ENCODE data around the gene PHKG2. TPM values are rescaled to one million over a fixed set of nuclear protein-coding genes. Genes with fewer than 3 reads are reported as not detected.

PHKG2 gene
- total RNA-seq, 1 donor from 2014 or later, result 53.2 TPM

- no peak for TF ChIP-seq CTCF (IDR thresholded peaks at IDR 0.05; ENCODE audit: unreplicated experiment)
- no peaks in the 10 kb centered on the region for H3K27me3 Mint-ChIP-seq (ENCODE audit: low read depth)
- peak overlapping the region; percentile 91 for H3K4me3 Mint-ChIP-seq
- peak overlapping the region; percentile 97 for H3K27ac Mint-ChIP-seq
- H3K9me3 Mint-ChIP-seq, result no peaks in the 10 kb centered on the region
- DNase-seq (ENCODE audit: low spot score in 2 of 2, unreplicated experiment in 2 of 2), result no peak
- H3K36me3 Mint-ChIP-seq, result peaks cover 16% of the 10 kb centered on the region
- H3K4me1 Mint-ChIP-seq, result peaks cover 22% of the 10 kb centered on the region
Observed at GRCh38 chr16:30762991-30763725, 14.9 kb downstream of the PHKG2 start.

DNA sequence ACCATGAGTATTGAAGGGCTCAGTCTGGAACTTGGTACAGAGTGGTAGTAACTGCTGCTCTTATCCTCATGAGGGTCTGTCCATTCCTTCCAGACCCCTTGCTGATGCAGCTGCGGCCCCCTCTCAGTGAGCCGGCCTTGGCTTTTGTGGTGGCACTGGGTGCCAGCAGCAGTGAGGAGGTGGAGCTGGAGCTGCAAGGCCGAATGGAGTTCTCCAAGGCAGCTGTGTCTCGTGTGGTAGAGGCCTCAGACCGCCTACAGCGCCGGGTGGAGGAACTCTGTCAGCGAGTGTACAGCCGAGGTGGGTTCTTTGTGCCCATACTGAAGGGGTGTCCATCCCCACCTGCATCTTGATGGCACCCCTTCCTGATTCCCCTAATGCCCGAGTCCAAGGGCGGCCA is 15.9 kb downstream of the PHKG2 start:
- no peaks in the 10 kb centered on the region for H3K9me3 Mint-ChIP-seq

GRCh38 chr16:30764816-30765465 is 16.7 kb downstream of the PHKG2 start:
- Mint-ChIP-seq H3K36me3 (peaks cover 19% of the 10 kb centered on the region), H3K9me3 (no peaks in the 10 kb centered on the region), H3K4me3 (no peak overlapping the region), H3K27me3 (ENCODE audit: low read depth) (no peaks in the 10 kb centered on the region), H3K27ac (no peak overlapping the region), H3K4me1 (peaks cover 22% of the 10 kb centered on the region)
- no peak for DNase-seq (ENCODE audit: low spot score in 2 of 2, unreplicated experiment in 2 of 2)
- no peak for TF ChIP-seq CTCF (IDR thresholded peaks at IDR 0.05; ENCODE audit: unreplicated experiment)

More for the DNA sequence above, 15.9 kb downstream of the PHKG2 start:
- Mint-ChIP-seq H3K27me3 (ENCODE audit: low read depth) (no peaks in the 10 kb centered on the region), H3K27ac (no peak overlapping the region), H3K4me3 (peak overlapping the region; percentile 91), H3K4me1 (peaks cover 22% of the 10 kb centered on the region), H3K36me3 (peaks cover 19% of the 10 kb centered on the region)
- TF ChIP-seq CTCF (IDR thresholded peaks at IDR 0.05; ENCODE audit: unreplicated experiment), result no peak
- DNase-seq (ENCODE audit: low spot score in 2 of 2, unreplicated experiment in 2 of 2), result no peak

DNA sequence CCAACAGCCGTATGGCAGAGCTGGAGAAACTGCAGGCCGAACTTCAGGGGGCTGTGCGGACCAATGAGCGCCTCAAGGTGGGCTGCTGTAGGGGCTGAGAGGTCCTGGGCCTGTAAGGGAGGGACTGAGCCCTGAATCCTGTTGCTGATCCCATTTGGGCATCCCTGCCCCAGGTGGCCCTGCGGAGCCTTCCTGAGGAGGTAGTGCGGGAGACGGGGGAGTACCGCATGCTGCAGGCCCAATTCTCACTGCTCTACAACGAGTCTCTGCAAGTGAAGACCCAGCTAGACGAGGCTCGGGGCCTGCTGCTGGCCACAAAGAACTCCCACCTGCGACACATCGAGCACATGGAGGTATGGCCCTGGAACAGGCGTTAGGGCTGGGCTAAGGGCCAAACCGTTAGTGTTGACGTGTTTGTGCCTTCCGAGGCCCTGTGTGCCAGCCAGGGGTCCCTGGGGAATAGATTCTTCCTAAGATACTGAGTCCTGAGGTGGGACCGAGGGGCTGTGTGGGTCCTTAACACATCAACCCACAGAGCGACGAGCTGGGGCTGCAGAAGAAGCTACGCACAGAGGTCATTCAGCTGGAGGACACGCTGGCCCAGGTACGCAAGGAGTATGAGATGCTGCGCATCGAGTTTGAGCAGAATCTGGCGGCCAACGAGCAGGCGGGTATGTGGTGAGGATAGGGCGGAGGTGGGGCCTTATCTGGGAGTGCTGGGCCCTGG is 18.1 kb downstream of the PHKG2 start:
- no peaks in the 10 kb centered on the region for H3K9me3 Mint-ChIP-seq
- peaks cover 21% of the 10 kb centered on the region for H3K36me3 Mint-ChIP-seq
- DNase-seq (ENCODE audit: low spot score in 2 of 2, unreplicated experiment in 2 of 2), result no peak
- H3K27ac Mint-ChIP-seq, result no peak overlapping the region
- TF ChIP-seq CTCF (IDR thresholded peaks at IDR 0.05; ENCODE audit: unreplicated experiment), result no peak
- no peaks in the 10 kb centered on the region for H3K27me3 Mint-ChIP-seq (ENCODE audit: low read depth)
- no peak overlapping the region for H3K4me3 Mint-ChIP-seq
- H3K4me1 Mint-ChIP-seq, result peaks cover 16% of the 10 kb centered on the region

- no peak for DNase-seq (ENCODE audit: low spot score in 2 of 2, unreplicated experiment in 2 of 2)
- no peak for TF ChIP-seq CTCF (IDR thresholded peaks at IDR 0.05; ENCODE audit: unreplicated experiment)
- Mint-ChIP-seq H3K27ac (no peak overlapping the region), H3K9me3 (no peaks in the 10 kb centered on the region), H3K36me3 (peaks cover 23% of the 10 kb centered on the region), H3K4me1 (peaks cover 16% of the 10 kb centered on the region), H3K27me3 (ENCODE audit: low read depth) (no peaks in the 10 kb centered on the region), H3K4me3 (no peak overlapping the region)
Observed at GRCh38 chr16:30766933-30767284, 18.7 kb downstream of the PHKG2 start.
